Endodermal cell (in vitro differentiated cells): ENCODE measurements around the gene KDM2B. TPM values are rescaled to one million over a fixed set of nuclear protein-coding genes. Genes with fewer than 3 reads are reported as not detected.

Experiments
- DNase-seq: peaks from one replicate; pipeline ENCODE4 v3.0.0-alpha.2; 2017
- H3K27ac ChIP-seq: 2 replicates; pipeline ENCODE4 v1.5.1; 2013; ENCODE audit warnings: mild to moderate bottlenecking, low read depth, low read length, moderate library complexity
- H3K27me3 ChIP-seq: 2 replicates; pipeline ENCODE4 v1.6.1; 2013; ENCODE audit warnings: mild to moderate bottlenecking, low read length, moderate library complexity; ENCODE audit not compliant: insufficient read depth, control insufficient read depth, poor library complexity, severe bottlenecking
- H3K36me3 ChIP-seq: 2 replicates; pipeline ENCODE4 v1.7.0; 2013; ENCODE audit warnings: mild to moderate bottlenecking, low read length, moderate library complexity; ENCODE audit not compliant: control insufficient read depth, insufficient read depth
- H3K4me1 ChIP-seq: one replicate; pipeline ENCODE4 v1.7.0; 2013; ENCODE audit warnings: low read length; ENCODE audit not compliant: control insufficient read depth, insufficient read depth
- H3K4me3 ChIP-seq: 2 replicates; pipeline ENCODE4 v1.5.1; 2013; ENCODE audit warnings: mild to moderate bottlenecking, low read length, moderate library complexity
- H3K9ac ChIP-seq: 2 replicates; pipeline ENCODE4 v1.6.1; 2013; ENCODE audit warnings: mild to moderate bottlenecking, low read length, moderate library complexity; ENCODE audit not compliant: poor library complexity, severe bottlenecking; ENCODE audit errors: extremely low read depth
- H3K9me3 ChIP-seq: 2 replicates; pipeline ENCODE4 v1.6.1; 2013; ENCODE audit warnings: mild to moderate bottlenecking, low read length, moderate library complexity; ENCODE audit not compliant: control insufficient read depth
- H3K27ac Mint-ChIP-seq: 2 replicates; pipeline ENCODE4 v1.8.0; 2020; ENCODE audit warnings: mixed read lengths
- H3K27me3 Mint-ChIP-seq: 2 replicates; pipeline ENCODE4 v1.8.0; 2021; ENCODE audit warnings: mild to moderate bottlenecking, mixed read lengths; ENCODE audit not compliant: insufficient read depth
- H3K36me3 Mint-ChIP-seq: 2 replicates; pipeline ENCODE4 v1.8.0; 2020; ENCODE audit warnings: low read depth, mixed read lengths
- H3K4me1 Mint-ChIP-seq: 2 replicates; pipeline ENCODE4 v1.8.0; 2020; ENCODE audit warnings: mixed read lengths
- H3K4me3 Mint-ChIP-seq: 2 replicates; pipeline ENCODE4 v1.8.0; 2020; ENCODE audit warnings: mild to moderate bottlenecking, moderate library complexity, mixed read lengths
- H3K9me3 Mint-ChIP-seq: 2 replicates; pipeline ENCODE4 v1.8.0; 2020; ENCODE audit warnings: mild to moderate bottlenecking, mixed read lengths
- CTCF ChIP-seq: fragments of 200-600 bp; sonication (generic); conservative IDR thresholded peaks from 2 replicates; pipeline ENCODE4 v1.5.0; 2021; ENCODE audit warnings: antibody characterized with exemption, mild to moderate bottlenecking
- WGBS, 2 experiments: methylation state at CpG; one replicate each; pipeline versions ENCODE4 v1.1.5 to v1.1.7; 2013; ENCODE audit warnings: missing lambda C conversion rate in 2 of 2, mixed read lengths in 1 of 2; ENCODE audit not compliant: insufficient coverage in 1 of 2, insufficient read length in 1 of 2; 5-methylcytosine and 5-hydroxymethylcytosine counted together
- total RNA-seq, 2 donors: library from RNA; stranded (reverse); fragmentation: NEBNext Ultra II Directional in 1 of 2; extraction: Animal tissue kit (Norgen Biotek cat#: 25700) in 1 of 2; gene quantifications; 2 replicates in 1 of 2; 3 replicates in 1 of 2; pipeline ENCODE4 v1.2.1, GENCODE V29; 2021

Gene KDM2B
- total RNA-seq, 2 donors from 2014 or later = 103 to 125 TPM

- Histone ChIP-seq H3K9me3 (no peaks in the 10 kb centered on the region), H3K4me1 (no peaks in the 10 kb centered on the region), H3K36me3 (peaks cover 46% of the 10 kb centered on the region), H3K9ac (no peak overlapping the region), H3K27ac (no peak overlapping the region), H3K27me3 (no peaks in the 10 kb centered on the region), H3K4me3 (no peak overlapping the region)
- Mint-ChIP-seq H3K9me3 (no peaks in the 10 kb centered on the region), H3K4me3 (no peak overlapping the region), H3K27me3 (no peaks in the 10 kb centered on the region), H3K4me1 (peaks cover 9% of the 10 kb centered on the region), H3K27ac (no peak overlapping the region), H3K36me3 (peaks cover 64% of the 10 kb centered on the region)
- DNase-seq = no peak
- WGBS, 2 experiments = 97 to 100% methylated on average over 4 to 7 of the region's 7 CpGs
- no peak for TF ChIP-seq CTCF
These were observed 51.6 kb downstream of the KDM2B start for GRCh38 chr12:121529184-121529583.

- no peaks in the 10 kb centered on the region for H3K9me3 ChIP-seq
- no peak overlapping the region for H3K9ac ChIP-seq
- H3K4me3 Mint-ChIP-seq = no peak overlapping the region
- no peak overlapping the region for H3K27ac ChIP-seq
- H3K36me3 Mint-ChIP-seq = peaks cover 55% of the 10 kb centered on the region
- no peaks in the 10 kb centered on the region for H3K27me3 Mint-ChIP-seq
- WGBS, 2 experiments = 88 to 97% methylated on average over 8 of the region's 8 CpGs
- H3K27ac Mint-ChIP-seq = no peak overlapping the region
- no peaks in the 10 kb centered on the region for H3K9me3 Mint-ChIP-seq
- no peaks in the 10 kb centered on the region for H3K4me1 ChIP-seq
- no peak for TF ChIP-seq CTCF
- H3K4me3 ChIP-seq = no peak overlapping the region
- no peak for DNase-seq
- peaks cover 5% of the 10 kb centered on the region for H3K4me1 Mint-ChIP-seq
- no peaks in the 10 kb centered on the region for H3K27me3 ChIP-seq
- H3K36me3 ChIP-seq = peaks cover 18% of the 10 kb centered on the region
These were observed 55.4 kb downstream of the KDM2B start for GRCh38 chr12:121525411-121525810.

- H3K9me3 ChIP-seq = no peaks in the 10 kb centered on the region
- WGBS, 2 experiments = 88 to 91% methylated on average over 9 to 16 of the region's 16 CpGs
- H3K4me3 ChIP-seq = no peak overlapping the region
- TF ChIP-seq CTCF = no peak
- H3K27ac ChIP-seq = peak overlapping the region; percentile 18
- DNase-seq = no peak
- H3K4me1 Mint-ChIP-seq = peaks cover 5% of the 10 kb centered on the region
- no peaks in the 10 kb centered on the region for H3K27me3 Mint-ChIP-seq
- no peaks in the 10 kb centered on the region for H3K27me3 ChIP-seq
- peaks cover 28% of the 10 kb centered on the region for H3K36me3 ChIP-seq
- H3K4me3 Mint-ChIP-seq = no peak overlapping the region
- no peak overlapping the region for H3K9ac ChIP-seq
- H3K36me3 Mint-ChIP-seq = peaks cover 61% of the 10 kb centered on the region
- H3K9me3 Mint-ChIP-seq = no peaks in the 10 kb centered on the region
- H3K4me1 ChIP-seq = no peaks in the 10 kb centered on the region
- peak overlapping the region; percentile 79 for H3K27ac Mint-ChIP-seq
These were observed 56.5 kb downstream of the KDM2B start for GRCh38 chr12:121524196-121524916.
